ENCODE measurements around the gene KRT28. TPM values are rescaled to one million over a fixed set of nuclear protein-coding genes. Genes with fewer than 3 reads are reported as not detected.
"Not testable (repeated sequence)": the region's sequence is repeated elsewhere in the genome, so short reads cannot be mapped to it uniquely, and the experiment has no call there.

KRT28 gene
- total RNA-seq, 2 donors from 2014 or later: not detected

GRCh38 chr17:40750391-40750790, 49.4 kb downstream of the KRT28 start:
- peaks cover 6% of the 10 kb centered on the region for H3K27me3 Mint-ChIP-seq (ENCODE audit: insufficient read depth)
- H3K4me1 ChIP-seq (ENCODE audit: control insufficient read depth, insufficient read depth, low read length): no peaks in the 10 kb centered on the region
- no peak overlapping the region for H3K27ac Mint-ChIP-seq
- DNase-seq: no peak
- H3K36me3 ChIP-seq (ENCODE audit: control insufficient read depth, insufficient read depth, low read length): no peaks in the 10 kb centered on the region
- TF ChIP-seq, protein P1, sequence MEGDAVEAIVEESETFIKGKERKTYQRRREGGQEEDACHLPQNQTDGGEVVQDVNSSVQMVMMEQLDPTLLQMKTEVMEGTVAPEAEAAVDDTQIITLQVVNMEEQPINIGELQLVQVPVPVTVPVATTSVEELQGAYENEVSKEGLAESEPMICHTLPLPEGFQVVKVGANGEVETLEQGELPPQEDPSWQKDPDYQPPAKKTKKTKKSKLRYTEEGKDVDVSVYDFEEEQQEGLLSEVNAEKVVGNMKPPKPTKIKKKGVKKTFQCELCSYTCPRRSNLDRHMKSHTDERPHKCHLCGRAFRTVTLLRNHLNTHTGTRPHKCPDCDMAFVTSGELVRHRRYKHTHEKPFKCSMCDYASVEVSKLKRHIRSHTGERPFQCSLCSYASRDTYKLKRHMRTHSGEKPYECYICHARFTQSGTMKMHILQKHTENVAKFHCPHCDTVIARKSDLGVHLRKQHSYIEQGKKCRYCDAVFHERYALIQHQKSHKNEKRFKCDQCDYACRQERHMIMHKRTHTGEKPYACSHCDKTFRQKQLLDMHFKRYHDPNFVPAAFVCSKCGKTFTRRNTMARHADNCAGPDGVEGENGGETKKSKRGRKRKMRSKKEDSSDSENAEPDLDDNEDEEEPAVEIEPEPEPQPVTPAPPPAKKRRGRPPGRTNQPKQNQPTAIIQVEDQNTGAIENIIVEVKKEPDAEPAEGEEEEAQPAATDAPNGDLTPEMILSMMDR (conservative IDR thresholded peaks at IDR 0.05): no peak
- H3K9me3 Mint-ChIP-seq: peaks cover 7% of the 10 kb centered on the region
- no peak overlapping the region for H3K9ac ChIP-seq (ENCODE audit: extremely low read depth, low read length, poor library complexity, severe bottlenecking)
- no peak overlapping the region for H3K27ac ChIP-seq (ENCODE audit: low read depth, low read length)
- H3K4me3 ChIP-seq (ENCODE audit: low read length): no peak overlapping the region
- H3K27me3 ChIP-seq (ENCODE audit: control insufficient read depth, insufficient read depth, low read length, poor library complexity, severe bottlenecking): no peaks in the 10 kb centered on the region
- no peak overlapping the region for H3K4me3 Mint-ChIP-seq
- 93% methylated on average over 6 of the region's 6 CpGs; no CpG with 5 or more reads in 1 of the 2 experiments for WGBS, 2 experiments (ENCODE audit: insufficient coverage in 1 of 2, insufficient read length in 1 of 2)
- peaks cover 2% of the 10 kb centered on the region for H3K4me1 Mint-ChIP-seq
- H3K9me3 ChIP-seq (ENCODE audit: control insufficient read depth, low read length): peaks cover 4% of the 10 kb centered on the region
- no peaks in the 10 kb centered on the region for H3K36me3 Mint-ChIP-seq (ENCODE audit: low read depth)

GRCh38 chr17:40748666-40749065, 51.1 kb downstream of the KRT28 start:
- not testable (repeated sequence) for H3K4me3 ChIP-seq (ENCODE audit: low read length); H3K9ac ChIP-seq (ENCODE audit: extremely low read depth, low read length, poor library complexity, severe bottlenecking); H3K27me3 ChIP-seq (ENCODE audit: control insufficient read depth, insufficient read depth, low read length, poor library complexity, severe bottlenecking); H3K4me3 Mint-ChIP-seq; H3K27ac ChIP-seq (ENCODE audit: low read depth, low read length); H3K4me1 ChIP-seq (ENCODE audit: control insufficient read depth, insufficient read depth, low read length); H3K27ac Mint-ChIP-seq; H3K4me1 Mint-ChIP-seq; H3K27me3 Mint-ChIP-seq (ENCODE audit: insufficient read depth); DNase-seq; H3K36me3 ChIP-seq (ENCODE audit: control insufficient read depth, insufficient read depth, low read length); H3K9me3 ChIP-seq (ENCODE audit: control insufficient read depth, low read length); H3K36me3 Mint-ChIP-seq (ENCODE audit: low read depth)
- peaks cover 12% of the 10 kb centered on the region for H3K9me3 Mint-ChIP-seq
- no CpG with 5 or more reads among the region's 1 CpG for WGBS, 2 experiments (ENCODE audit: insufficient coverage in 1 of 2, insufficient read length in 1 of 2)

Other genes starting within 250 kb of the KRT28 start
- under 1 TPM in 1 of 2 donors, not detected in 1; 0.53 TPM for gene CCR7, start 234.5 kb downstream of the KRT28 start, total RNA-seq
- 100 to 1,000 TPM; 156 to 191 TPM for gene SMARCE1, start 152.1 kb downstream of the KRT28 start, total RNA-seq
- 1 to 10 TPM; 1.4 to 2.3 TPM for gene KRT222, start 134.8 kb downstream of the KRT28 start, total RNA-seq
- gene KRT24, start 96.2 kb downstream of the KRT28 start, total RNA-seq: not detected
- gene KRT25, start 44.6 kb downstream of the KRT28 start, total RNA-seq: not detected
- gene KRT26, start 27.8 kb downstream of the KRT28 start, total RNA-seq: not detected
- not detected for gene KRT27, start 17.4 kb downstream of the KRT28 start, total RNA-seq
- 10 to 100 TPM; 22.3 to 46.8 TPM for gene KRT10, start 22.7 kb upstream of the KRT28 start, total RNA-seq
- not detected for gene KRT12, start 67.3 kb upstream of the KRT28 start, total RNA-seq
- not detected for gene KRT20, start 85.3 kb upstream of the KRT28 start, total RNA-seq
- not detected for gene KRT23, start 137.7 kb upstream of the KRT28 start, total RNA-seq
- not detected for gene KRT39, start 167.0 kb upstream of the KRT28 start, total RNA-seq
- not detected for gene KRT40, start 184.4 kb upstream of the KRT28 start, total RNA-seq
- not detected for gene KRTAP3-3, start 194.2 kb upstream of the KRT28 start, total RNA-seq
- not detected for gene KRTAP3-2, start 199.9 kb upstream of the KRT28 start, total RNA-seq
- not detected for gene KRTAP3-1, start 209.2 kb upstream of the KRT28 start, total RNA-seq
- gene KRTAP1-5, start 227.2 kb upstream of the KRT28 start, total RNA-seq: not detected
- not detected for gene KRTAP1-4, start 230.2 kb upstream of the KRT28 start, total RNA-seq
- not detected for gene KRTAP1-3, start 234.9 kb upstream of the KRT28 start, total RNA-seq
- gene KRTAP1-1, start 241.5 kb upstream of the KRT28 start, total RNA-seq: not detected
- gene KRTAP2-1, start 247.4 kb upstream of the KRT28 start, total RNA-seq: not detected

All from endodermal cell (in vitro differentiated cells).